Measurements from ENCODE around the gene NUPR2.
"Not testable (repeated sequence)": the region's sequence is repeated elsewhere in the genome, so short reads cannot be mapped to it uniquely, and the experiment has no call there.

NUPR2 gene

DNA sequence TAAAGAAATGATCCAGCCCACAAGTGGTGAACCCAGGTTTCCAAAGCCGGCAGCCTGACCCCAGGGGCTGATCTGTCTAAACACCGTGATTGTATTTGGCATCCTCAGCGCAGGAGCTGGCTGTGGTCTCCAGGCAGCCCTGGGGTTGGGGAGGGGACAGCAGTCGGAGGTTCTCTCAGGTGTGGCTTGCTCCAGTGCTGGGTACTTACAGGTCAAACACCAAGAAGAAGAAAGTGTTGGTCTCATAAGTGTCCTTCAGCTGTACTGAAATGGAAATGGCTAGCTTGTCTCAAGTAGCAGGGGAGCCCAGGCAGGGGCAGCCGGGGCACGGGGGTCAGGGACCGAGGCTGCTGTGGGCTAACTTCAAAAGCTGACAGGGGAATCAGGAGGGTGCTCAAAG lies 29.5 kb downstream of the NUPR2 start:
- H2AFZ ChIP-seq (ENCODE audit: low read length), result no peak overlapping the region
- no peak overlapping the region for H3K4me3 ChIP-seq (ENCODE audit: low read length, poor library complexity, severe bottlenecking)
- H3K36me3 ChIP-seq (ENCODE audit: insufficient read depth, low read length), result no peaks in the 10 kb centered on the region
- H3K4me1 ChIP-seq (ENCODE audit: insufficient read depth, low read length, poor library complexity, severe bottlenecking), result no peaks in the 10 kb centered on the region
- no peaks in the 10 kb centered on the region for H3K79me2 ChIP-seq (ENCODE audit: insufficient read depth, low read length)
- H3K9me3 ChIP-seq (ENCODE audit: insufficient read depth, low read depth, low read length), result no peaks in the 10 kb centered on the region
- no peaks in the 10 kb centered on the region for H3K27me3 ChIP-seq (ENCODE audit: insufficient read depth, low read length, poor library complexity, severe bottlenecking)
- H3K4me2 ChIP-seq (ENCODE audit: low read depth, low read length, poor library complexity, severe bottlenecking), result no peak overlapping the region
- no peaks in the 10 kb centered on the region for H3F3A ChIP-seq (ENCODE audit: low read depth)
- H4K20me1 ChIP-seq (ENCODE audit: insufficient read depth, low read length, poor library complexity, severe bottlenecking), result no peaks in the 10 kb centered on the region
- no peak for TF ChIP-seq CTCF (conservative IDR thresholded peaks at IDR 0.05; ENCODE audit: low read length)
- no peak for TF ChIP-seq EZH2phosphoT487 (IDR thresholded peaks at IDR 0.05; ENCODE audit: borderline replicate concordance)
- no peak overlapping the region for H3K9ac ChIP-seq (ENCODE audit: low read depth, low read length, poor library complexity, severe bottlenecking)
- no peaks in the 10 kb centered on the region for H3K9me2 ChIP-seq (replicated peaks; ENCODE audit: low read depth, low read length)

DNA sequence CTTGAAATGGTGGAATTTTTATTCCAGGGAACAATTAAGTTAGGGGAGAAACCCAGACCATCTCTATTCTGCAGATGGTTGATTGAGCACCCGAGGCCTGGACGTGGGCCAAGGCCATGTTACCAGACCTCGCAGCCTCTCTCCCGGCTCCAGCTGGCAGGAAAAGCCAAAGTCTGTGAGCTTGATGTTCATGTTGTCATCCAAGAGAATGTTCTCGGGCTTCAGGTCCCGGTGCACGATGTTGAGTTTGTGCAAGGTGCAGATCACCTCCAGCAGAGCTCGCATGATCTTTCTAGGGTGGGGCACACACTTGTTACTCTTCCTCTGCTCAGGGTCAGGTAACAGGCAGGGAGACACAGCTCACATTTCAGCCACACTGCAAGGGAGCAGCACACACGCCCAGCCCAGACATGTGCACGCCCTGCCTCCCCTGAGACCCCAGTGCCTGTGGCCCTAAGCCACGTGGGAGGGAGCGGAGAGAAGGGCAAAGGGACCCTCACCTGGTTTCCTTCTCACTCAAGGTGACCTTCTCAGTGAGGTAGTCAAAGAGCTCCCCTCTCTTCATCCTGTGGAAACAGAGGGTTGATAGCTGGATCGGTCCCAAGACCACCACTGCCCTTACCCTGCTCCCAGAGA lies 32.9 kb downstream of the NUPR2 start:
- Histone ChIP-seq H4K20me1 (ENCODE audit: insufficient read depth, low read length, poor library complexity, severe bottlenecking) (no peaks in the 10 kb centered on the region), H3K9me2 (replicated peaks; ENCODE audit: low read depth, low read length) (no peaks in the 10 kb centered on the region), H3K4me1 (ENCODE audit: insufficient read depth, low read length, poor library complexity, severe bottlenecking) (no peaks in the 10 kb centered on the region), H3K4me3 (ENCODE audit: low read length, poor library complexity, severe bottlenecking) (no peak overlapping the region), H2AFZ (ENCODE audit: low read length) (no peak overlapping the region), H3K27me3 (ENCODE audit: insufficient read depth, low read length, poor library complexity, severe bottlenecking) (no peaks in the 10 kb centered on the region), H3K9me3 (ENCODE audit: insufficient read depth, low read depth, low read length) (no peaks in the 10 kb centered on the region), H3K4me2 (ENCODE audit: low read depth, low read length, poor library complexity, severe bottlenecking) (no peak overlapping the region), H3F3A (ENCODE audit: low read depth) (no peaks in the 10 kb centered on the region), H3K36me3 (ENCODE audit: insufficient read depth, low read length) (peaks cover 14% of the 10 kb centered on the region; the same call in 1 of the 2 replicates), H3K9ac (ENCODE audit: low read depth, low read length, poor library complexity, severe bottlenecking) (no peak overlapping the region), H3K79me2 (ENCODE audit: insufficient read depth, low read length) (no peaks in the 10 kb centered on the region)
- no peak for TF ChIP-seq CTCF (conservative IDR thresholded peaks at IDR 0.05; ENCODE audit: low read length)
- TF ChIP-seq EZH2phosphoT487 (IDR thresholded peaks at IDR 0.05; ENCODE audit: borderline replicate concordance), result no peak

DNA sequence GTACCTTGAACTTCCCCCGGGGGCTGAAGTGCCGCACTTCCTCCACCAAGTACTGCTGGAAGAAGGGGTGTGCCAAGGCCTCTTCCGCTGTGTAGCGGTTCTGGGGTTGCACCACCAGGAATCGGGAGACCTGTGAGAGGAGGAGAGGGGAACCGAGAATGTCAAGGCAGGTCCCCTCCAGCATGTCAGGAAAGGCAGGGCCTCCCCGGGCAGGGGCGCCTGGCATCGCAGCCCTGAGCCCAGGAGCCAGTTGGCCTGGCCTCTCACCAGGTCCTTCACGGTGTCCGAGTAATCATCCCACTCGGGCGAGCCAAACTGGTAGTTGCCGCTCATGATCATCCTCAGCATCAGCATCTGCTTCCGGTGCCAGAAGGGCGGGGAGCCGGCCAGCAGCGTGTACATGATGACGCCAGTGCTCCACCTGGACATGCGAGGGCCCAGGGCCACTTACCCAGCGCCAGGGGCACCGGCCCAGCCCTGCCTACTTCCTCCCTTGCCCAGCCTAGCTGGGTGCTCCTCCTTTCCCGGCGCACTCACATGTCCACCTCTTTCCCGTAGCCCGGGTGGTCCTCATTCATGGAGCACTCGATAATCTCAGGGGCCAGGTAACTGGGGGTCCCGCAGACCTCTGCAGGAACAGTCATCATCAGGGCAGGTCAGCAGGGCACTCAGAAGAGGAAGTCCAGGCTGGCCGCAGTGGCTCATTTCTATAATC lies 34.4 kb downstream of the NUPR2 start:
- no peaks in the 10 kb centered on the region for H3K9me3 ChIP-seq (ENCODE audit: insufficient read depth, low read depth, low read length)
- no peak overlapping the region for H3K4me3 ChIP-seq (ENCODE audit: low read length, poor library complexity, severe bottlenecking)
- no peak for TF ChIP-seq EZH2phosphoT487 (IDR thresholded peaks at IDR 0.05; ENCODE audit: borderline replicate concordance)
- TF ChIP-seq CTCF (conservative IDR thresholded peaks at IDR 0.05; ENCODE audit: low read length), result no peak
- H3K9me2 ChIP-seq (replicated peaks; ENCODE audit: low read depth, low read length), result no peaks in the 10 kb centered on the region
- H3F3A ChIP-seq (ENCODE audit: low read depth), result no peaks in the 10 kb centered on the region
- H3K79me2 ChIP-seq (ENCODE audit: insufficient read depth, low read length), result no peaks in the 10 kb centered on the region
- no peak overlapping the region for H3K9ac ChIP-seq (ENCODE audit: low read depth, low read length, poor library complexity, severe bottlenecking)
- no peaks in the 10 kb centered on the region for H3K4me1 ChIP-seq (ENCODE audit: insufficient read depth, low read length, poor library complexity, severe bottlenecking)
- no peak overlapping the region for H2AFZ ChIP-seq (ENCODE audit: low read length)
- no peaks in the 10 kb centered on the region for H4K20me1 ChIP-seq (ENCODE audit: insufficient read depth, low read length, poor library complexity, severe bottlenecking)
- peaks cover 15% of the 10 kb centered on the region; the same call in 1 of the 2 replicates for H3K36me3 ChIP-seq (ENCODE audit: insufficient read depth, low read length)
- no peak overlapping the region for H3K4me2 ChIP-seq (ENCODE audit: low read depth, low read length, poor library complexity, severe bottlenecking)
- H3K27me3 ChIP-seq (ENCODE audit: insufficient read depth, low read length, poor library complexity, severe bottlenecking), result no peaks in the 10 kb centered on the region

- H3K36me3 ChIP-seq (ENCODE audit: insufficient read depth, low read length), result peaks cover 15% of the 10 kb centered on the region; the same call in 1 of the 2 replicates
- H3K9me3 ChIP-seq (ENCODE audit: insufficient read depth, low read depth, low read length); H3K4me3 ChIP-seq (ENCODE audit: low read length, poor library complexity, severe bottlenecking); H3F3A ChIP-seq (ENCODE audit: low read depth); H3K9me2 ChIP-seq (replicated peaks; ENCODE audit: low read depth, low read length); H3K27me3 ChIP-seq (ENCODE audit: insufficient read depth, low read length, poor library complexity, severe bottlenecking); H3K4me2 ChIP-seq (ENCODE audit: low read depth, low read length, poor library complexity, severe bottlenecking); H3K9ac ChIP-seq (ENCODE audit: low read depth, low read length, poor library complexity, severe bottlenecking); H2AFZ ChIP-seq (ENCODE audit: low read length); H4K20me1 ChIP-seq (ENCODE audit: insufficient read depth, low read length, poor library complexity, severe bottlenecking); H3K79me2 ChIP-seq (ENCODE audit: insufficient read depth, low read length); H3K4me1 ChIP-seq (ENCODE audit: insufficient read depth, low read length, poor library complexity, severe bottlenecking): not testable (repeated sequence)
Measured at GRCh38 chr7:56080726-56081435, 35.3 kb downstream of the NUPR2 start.
